Esophagus squamous epithelium (tissue), 5 donors: ENCODE measurements around the gene KCTD8. TPM values are rescaled to one million over a fixed set of nuclear protein-coding genes. Genes with fewer than 3 reads are reported as not detected.

Source experiments
- DNase-seq: peaks from one replicate; lab custom pipeline; 2025; lab: John Stamatoyannopoulos, UW
- H3K27ac ChIP-seq, 4 donors: fragments of 200-600 bp; sonication (generic); one replicate each; pipeline ENCODE4 v1.5.1; 2016 to 2019; ENCODE audit warnings: mild to moderate bottlenecking in 1 of 4
- H3K27me3 ChIP-seq, 4 donors: fragments of 200-600 bp; sonication (generic); 1 replicate in 3 of 4; 2 replicates in 1 of 4; pipeline versions ENCODE4 v1.5.1 to v1.6.0; 2017 to 2021; ENCODE audit warnings: antibody characterized with exemption in 1 of 4
- H3K36me3 ChIP-seq, 3 donors: fragments of 200-600 bp; sonication (generic); one replicate each; pipeline ENCODE4 v1.5.1; 2016 to 2019
- H3K4me1 ChIP-seq, 3 donors: fragments of 200-600 bp; sonication (generic); one replicate each; pipeline ENCODE4 v1.5.1; 2017 to 2019
- H3K4me3 ChIP-seq, 4 donors: fragments of 200-600 bp; sonication (generic); 1 replicate in 3 of 4; 2 replicates in 1 of 4; pipeline ENCODE4 v1.5.1; 2016 to 2019; ENCODE audit warnings: mild to moderate bottlenecking in 2 of 4, moderate library complexity in 1 of 4
- H3K9me3 ChIP-seq, 3 donors: fragments of 200-600 bp; sonication (generic); one replicate each; pipeline ENCODE4 v1.5.1; 2016 to 2019
- CTCF ChIP-seq, 6 experiments: fragments of 450-650 bp in 4 of 6; fragments of 200-600 bp in 2 of 6; sonication (generic) in 2 of 6; IDR thresholded peaks; one replicate each; pipeline ENCODE4 v1.5.1; 2016 to 2019; ENCODE audit warnings: antibody characterized with exemption in 6 of 6, mild to moderate bottlenecking in 4 of 6, moderate library complexity in 4 of 6
- POLR2A ChIP-seq, 4 donors: fragments of 450-650 bp; IDR thresholded peaks; one replicate each; pipeline ENCODE4 v1.6.1; 2017; ENCODE audit warnings: antibody characterized with exemption in 4 of 4, mild to moderate bottlenecking in 4 of 4, moderate library complexity in 3 of 4
- WGBS, 2 donors: methylation state at CpG; one replicate each; pipeline ENCODE4 v1.1.5; 2018; 5-methylcytosine and 5-hydroxymethylcytosine counted together
- intact Hi-C: fragments of 100-400 bp; cut with DNase I; formaldehyde crosslinking; loops from one replicate; pipeline ENCODE4 v1.15.0; 2022
- total RNA-seq, 4 donors: library from RNA; depleted of rRNA; stranded (reverse); fragments of >200 nt; gene quantifications; one replicate each; pipeline ENCODE4 v1.1.0, GENCODE V29; 2016
- donor health status: DM: yes; HTN: yes; CAD: no.

KCTD8 gene
- total RNA-seq, 4 donors from 2014 or later, result 0.45 to 0.95 (median 0.85) TPM; not detected in 1

- H3K9me3 ChIP-seq, result no peaks in the 10 kb centered on the region
- intact Hi-C loops, result no loop called here
- WGBS, 2 donors, result 66 to 78% methylated on average over 4 of the region's 4 CpGs
- no peak for TF ChIP-seq POLR2A (IDR thresholded peaks at IDR 0.05)
- TF ChIP-seq CTCF (IDR thresholded peaks at IDR 0.05), result no peak
- H3K4me1 ChIP-seq, result no peaks in the 10 kb centered on the region
- no peak overlapping the region for H3K27ac ChIP-seq
- no peak overlapping the region for H3K4me3 ChIP-seq
- no peaks in the 10 kb centered on the region for H3K27me3 ChIP-seq
- H3K36me3 ChIP-seq, result no peaks in the 10 kb centered on the region
- DNase-seq, result no peak
Observed at GRCh38 chr4:44221407-44221806, 227.2 kb downstream of the KCTD8 start.

- DNase-seq, result no peak
- TF ChIP-seq POLR2A (IDR thresholded peaks at IDR 0.05), result no peak
- TF ChIP-seq CTCF (IDR thresholded peaks at IDR 0.05), result no peak
- intact Hi-C loops, result no loop called here
- Histone ChIP-seq H3K4me1 (no peaks in the 10 kb centered on the region), H3K9me3 (no peaks in the 10 kb centered on the region), H3K36me3 (no peaks in the 10 kb centered on the region), H3K27ac (no peak overlapping the region), H3K27me3 (no peaks in the 10 kb centered on the region), H3K4me3 (no peak overlapping the region)
Observed at GRCh38 chr4:44210750-44211149, 237.9 kb downstream of the KCTD8 start.

GRCh38 chr4:44196796-44197195, 251.8 kb downstream of the KCTD8 start:
- Histone ChIP-seq H3K4me3 (no peak overlapping the region), H3K27me3 (no peaks in the 10 kb centered on the region), H3K4me1 (no peaks in the 10 kb centered on the region), H3K36me3 (no peaks in the 10 kb centered on the region), H3K9me3 (peaks cover 0 to 8% (median 0%) of the 10 kb centered on the region in 3 donors), H3K27ac (no peak overlapping the region)
- no peak for DNase-seq
- no CpG with 5 or more reads among the region's 1 CpG for WGBS, 2 donors
- TF ChIP-seq POLR2A (IDR thresholded peaks at IDR 0.05), result no peak
- TF ChIP-seq CTCF (IDR thresholded peaks at IDR 0.05), result no peak
- intact Hi-C loops, result no loop called here

GRCh38 chr4:44194365-44194764, 254.2 kb downstream of the KCTD8 start:
- no peaks in the 10 kb centered on the region for H3K4me1 ChIP-seq
- no peak overlapping the region for H3K4me3 ChIP-seq
- intact Hi-C loops, result no loop called here
- no peaks in the 10 kb centered on the region for H3K27me3 ChIP-seq
- DNase-seq, result no peak
- H3K27ac ChIP-seq, result no peak overlapping the region
- peaks cover 0 to 8% (median 0%) of the 10 kb centered on the region in 3 donors for H3K9me3 ChIP-seq
- TF ChIP-seq CTCF (IDR thresholded peaks at IDR 0.05), result no peak
- no peak for TF ChIP-seq POLR2A (IDR thresholded peaks at IDR 0.05)
- 25 to 53% methylated on average over 1 of the region's 1 CpG for WGBS, 2 donors
- no peaks in the 10 kb centered on the region for H3K36me3 ChIP-seq

GRCh38 chr4:44186850-44187246, 261.8 kb downstream of the KCTD8 start:
- H3K27ac ChIP-seq, result no peak overlapping the region
- H3K27me3 ChIP-seq, result no peaks in the 10 kb centered on the region
- peaks cover 0 to 2% (median 0%) of the 10 kb centered on the region in 3 donors for H3K9me3 ChIP-seq
- H3K4me3 ChIP-seq, result no peak overlapping the region
- TF ChIP-seq POLR2A (IDR thresholded peaks at IDR 0.05), result no peak
- no peak for TF ChIP-seq CTCF (IDR thresholded peaks at IDR 0.05)
- no peaks in the 10 kb centered on the region for H3K4me1 ChIP-seq
- DNase-seq, result no peak
- no peaks in the 10 kb centered on the region for H3K36me3 ChIP-seq
- 39 to 64% methylated on average over 1 of the region's 1 CpG for WGBS, 2 donors
- intact Hi-C loops, result no loop called here
